Measurements from ENCODE around the gene C12orf43.

The C12orf43 gene

GRCh38 chr12:120982659-120983058, 33.6 kb downstream of the C12orf43 start:
- CTCF ChIA-PET, result interaction anchor here (4.6 kb wide), 1 partner anchor 11 kb away, joined by 30 read pairs; no protein-coding TSS in a partner anchor

GRCh38 chr12:120981407-120981941, 34.8 kb downstream of the C12orf43 start:
- TF ChIP-seq, protein P1, sequence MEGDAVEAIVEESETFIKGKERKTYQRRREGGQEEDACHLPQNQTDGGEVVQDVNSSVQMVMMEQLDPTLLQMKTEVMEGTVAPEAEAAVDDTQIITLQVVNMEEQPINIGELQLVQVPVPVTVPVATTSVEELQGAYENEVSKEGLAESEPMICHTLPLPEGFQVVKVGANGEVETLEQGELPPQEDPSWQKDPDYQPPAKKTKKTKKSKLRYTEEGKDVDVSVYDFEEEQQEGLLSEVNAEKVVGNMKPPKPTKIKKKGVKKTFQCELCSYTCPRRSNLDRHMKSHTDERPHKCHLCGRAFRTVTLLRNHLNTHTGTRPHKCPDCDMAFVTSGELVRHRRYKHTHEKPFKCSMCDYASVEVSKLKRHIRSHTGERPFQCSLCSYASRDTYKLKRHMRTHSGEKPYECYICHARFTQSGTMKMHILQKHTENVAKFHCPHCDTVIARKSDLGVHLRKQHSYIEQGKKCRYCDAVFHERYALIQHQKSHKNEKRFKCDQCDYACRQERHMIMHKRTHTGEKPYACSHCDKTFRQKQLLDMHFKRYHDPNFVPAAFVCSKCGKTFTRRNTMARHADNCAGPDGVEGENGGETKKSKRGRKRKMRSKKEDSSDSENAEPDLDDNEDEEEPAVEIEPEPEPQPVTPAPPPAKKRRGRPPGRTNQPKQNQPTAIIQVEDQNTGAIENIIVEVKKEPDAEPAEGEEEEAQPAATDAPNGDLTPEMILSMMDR (IDR thresholded peaks at IDR 0.05; ENCODE audit: insufficient read depth, low read length, missing control alignments), result no peak
- DNase-seq (ENCODE audit: low read depth, low spot score), result no peak
- CTCF ChIA-PET, result interaction anchor here (1.0 to 4.6 kb wide), 5 partner anchors 9 to 333 kb away, joined by 3 to 30 read pairs (median 6); partner anchors contain the start of gene ACADS
- no peak overlapping the region for H3K4me3 ChIP-seq (ENCODE audit: low read depth, low read length)
- POLR2A ChIA-PET, result interaction anchor here (0.7 kb wide), 1 partner anchor 168 kb away, joined by 3 read pairs; no protein-coding TSS in a partner anchor

More at GRCh38 chr12:120982659-120983058, 33.6 kb downstream of the C12orf43 start:
- TF ChIP-seq, protein P1 (IDR thresholded peaks at IDR 0.05; ENCODE audit: insufficient read depth, low read length, missing control alignments), result no peak
- no peak for DNase-seq (ENCODE audit: low read depth, low spot score)
- no peak overlapping the region for H3K4me3 ChIP-seq (ENCODE audit: low read depth, low read length)
- POLR2A ChIA-PET, result no interaction called here

GRCh38 chr12:120980800-120981368, 35.4 kb downstream of the C12orf43 start:
- TF ChIP-seq, protein P1 (IDR thresholded peaks at IDR 0.05; ENCODE audit: insufficient read depth, low read length, missing control alignments), result no peak
- no peak for DNase-seq (ENCODE audit: low read depth, low spot score)
- POLR2A ChIA-PET, result interaction anchor here (0.7 kb wide), 1 partner anchor 167 kb away, joined by 3 read pairs; no protein-coding TSS in a partner anchor
- H3K4me3 ChIP-seq (ENCODE audit: low read depth, low read length), result no peak overlapping the region
- CTCF ChIA-PET, result interaction anchor here (0.8 to 4.6 kb wide), 7 partner anchors 9 to 399 kb away, joined by 3 to 30 read pairs (median 5); partner anchors contain the start of genes ACADS and POP5

DNA sequence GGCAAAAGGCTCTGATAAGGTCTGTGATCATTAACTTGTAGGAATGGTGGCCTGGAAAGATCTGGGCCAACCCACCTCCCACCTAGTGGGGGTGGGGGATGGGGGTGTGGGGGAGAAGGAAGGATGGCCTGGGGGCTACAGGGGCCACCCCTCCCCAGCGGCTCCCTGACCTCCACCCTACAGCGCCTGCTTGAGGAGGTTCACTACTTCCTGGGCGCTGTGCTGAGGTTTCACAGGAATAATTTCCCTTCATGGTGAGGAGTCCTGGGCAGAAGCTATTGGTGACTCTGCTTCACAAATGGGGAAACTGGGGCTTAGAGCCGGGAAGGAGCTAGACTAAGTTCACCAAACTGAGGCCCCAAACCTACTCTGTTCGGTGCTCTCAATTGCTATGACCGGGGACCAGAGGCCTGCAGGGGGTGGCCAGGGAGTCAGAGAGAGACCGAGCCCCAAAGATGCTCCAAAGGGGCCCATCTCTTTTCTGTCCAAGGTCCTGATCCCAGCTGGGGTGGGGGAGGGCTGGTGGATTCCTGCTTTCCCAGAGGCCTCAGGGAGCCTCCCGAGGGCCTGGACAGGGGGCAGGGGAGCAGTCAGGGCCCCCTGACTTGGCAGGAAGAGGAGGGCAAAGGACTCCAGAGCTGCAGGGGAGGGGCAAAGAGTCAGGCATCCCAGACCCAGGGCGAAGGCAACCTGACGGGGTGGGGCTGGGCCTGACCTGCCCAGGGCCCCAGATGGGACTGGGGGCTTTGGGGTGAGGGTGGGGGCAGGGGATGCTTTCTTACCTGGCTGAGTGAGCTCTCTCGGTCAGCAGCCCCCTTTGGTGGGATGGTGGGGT, 36.2 kb downstream of the C12orf43 start:
- ChIA-PET POLR2A (no interaction called here), CTCF (interaction anchor here (0.8 to 4.6 kb wide), 6 partner anchors 8 to 398 kb away, joined by 3 to 30 read pairs (median 4); partner anchors contain the start of genes ACADS and POP5)
- no peak for DNase-seq (ENCODE audit: low read depth, low spot score)
- no peak overlapping the region for H3K4me3 ChIP-seq (ENCODE audit: low read depth, low read length)
- TF ChIP-seq, protein P1 (IDR thresholded peaks at IDR 0.05; ENCODE audit: insufficient read depth, low read length, missing control alignments), result no peak

- TF ChIP-seq, protein P1 (IDR thresholded peaks at IDR 0.05; ENCODE audit: insufficient read depth, low read length, missing control alignments), result no peak
- ChIA-PET CTCF (interaction anchor here (1.4 to 4.6 kb wide), 5 partner anchors 7 to 331 kb away, joined by 4 to 30 read pairs (median 5); partner anchors contain the start of gene ACADS), POLR2A (no interaction called here)
Observed at GRCh38 chr12:120979220-120979861, 36.9 kb downstream of the C12orf43 start.

More at GRCh38 chr12:120979220-120979861, 36.9 kb downstream of the C12orf43 start:
- H3K4me3 ChIP-seq (ENCODE audit: low read depth, low read length), result no peak overlapping the region
- DNase-seq (ENCODE audit: low read depth, low spot score), result no peak
